ENCODE measurements around the gene SIK1.
"Not testable (repeated sequence)": the region's sequence is repeated elsewhere in the genome, so short reads cannot be mapped to it uniquely, and the experiment has no call there.

SIK1 gene

GRCh38 chr21:43396788-43397438 is 30.0 kb downstream of the SIK1 start:
- DNase-seq (ENCODE audit: low read depth in 2 of 2), result not testable (repeated sequence)

GRCh38 chr21:43383351-43383750 is 43.6 kb downstream of the SIK1 start:
- DNase-seq (ENCODE audit: low read depth in 2 of 2), result not testable (repeated sequence)

GRCh38 chr21:43382902-43383301 is 44.0 kb downstream of the SIK1 start:
- DNase-seq (ENCODE audit: low read depth in 2 of 2), result not testable (repeated sequence)

- not testable (repeated sequence) for DNase-seq (ENCODE audit: low read depth in 2 of 2)
These were observed 45.9 kb downstream of the SIK1 start for GRCh38 chr21:43380852-43381533.

- not testable (repeated sequence) for DNase-seq (ENCODE audit: low read depth in 2 of 2)
These were observed 46.6 kb downstream of the SIK1 start for GRCh38 chr21:43380337-43380736.

- not testable (repeated sequence) for DNase-seq (ENCODE audit: low read depth in 2 of 2)
These were observed 47.3 kb downstream of the SIK1 start for GRCh38 chr21:43379626-43380122.

GRCh38 chr21:43376478-43376882 is 50.5 kb downstream of the SIK1 start:
- no peak for DNase-seq (ENCODE audit: low read depth in 2 of 2)

GRCh38 chr21:43375837-43376477 is 51.0 kb downstream of the SIK1 start:
- DNase-seq (ENCODE audit: low read depth in 2 of 2), result no peak

GRCh38 chr21:43375006-43375836 is 51.7 kb downstream of the SIK1 start:
- no peak for DNase-seq (ENCODE audit: low read depth in 2 of 2)

GRCh38 chr21:43374228-43374885 is 52.6 kb downstream of the SIK1 start:
- DNase-seq (ENCODE audit: low read depth in 2 of 2), result no peak

- no peak for DNase-seq (ENCODE audit: low read depth in 2 of 2)
These were observed 53.3 kb downstream of the SIK1 start for GRCh38 chr21:43373362-43374227.

- no peak for DNase-seq (ENCODE audit: low read depth in 2 of 2)
These were observed 54.1 kb downstream of the SIK1 start for GRCh38 chr21:43372663-43373361.

GRCh38 chr21:43371786-43372185 is 55.1 kb downstream of the SIK1 start:
- DNase-seq (ENCODE audit: low read depth in 2 of 2), result no peak

- DNase-seq (ENCODE audit: low read depth in 2 of 2), result no peak
These were observed 55.9 kb downstream of the SIK1 start for GRCh38 chr21:43370888-43371570.

GRCh38 chr21:43370091-43370658 is 56.8 kb downstream of the SIK1 start:
- no peak for DNase-seq (ENCODE audit: low read depth in 2 of 2)

- DNase-seq (ENCODE audit: low read depth in 2 of 2), result no peak
These were observed 57.3 kb downstream of the SIK1 start for GRCh38 chr21:43369596-43370090.

- DNase-seq (ENCODE audit: low read depth in 2 of 2), result no peak
These were observed 57.8 kb downstream of the SIK1 start for GRCh38 chr21:43369124-43369523.

GRCh38 chr21:43368685-43369084 is 58.2 kb downstream of the SIK1 start:
- no peak for DNase-seq (ENCODE audit: low read depth in 2 of 2)

- no peak for DNase-seq (ENCODE audit: low read depth in 2 of 2)
These were observed 59.1 kb downstream of the SIK1 start for GRCh38 chr21:43367859-43368258.
